HepG2 (cell line): ENCODE data around the gene EGLN1. TPM values are rescaled to one million over a fixed set of nuclear protein-coding genes. Genes with fewer than 3 reads are reported as not detected.

ENCODE experiments used
- HMGA1 ChIP-seq: sonication (generic); formaldehyde crosslinking; conservative IDR thresholded peaks from 2 replicates; pipeline ENCODE4 v1.4.0; 2020; ENCODE audit warnings: missing genetic modification reagents
- KLF13 ChIP-seq: sonication (generic); formaldehyde crosslinking; IDR thresholded peaks from 2 replicates; pipeline ENCODE4 v1.4.0; 2020; ENCODE audit warnings: mild to moderate bottlenecking, missing genetic modification reagents
- NR2F6 ChIP-seq, 2 experiments: IDR thresholded peaks; 2 replicates each; pipeline ENCODE4 v1.6.1; 2016; ENCODE audit warnings: antibody characterized with exemption in 1 of 2, mild to moderate bottlenecking in 1 of 2
- TSC22D2 ChIP-seq: sonication (generic); formaldehyde crosslinking; IDR thresholded peaks from 2 replicates; pipeline ENCODE4 v1.5.1; 2020; ENCODE audit warnings: missing genetic modification reagents, mild to moderate bottlenecking, borderline replicate concordance
- ZBTB20 ChIP-seq: sonication (generic); formaldehyde crosslinking; IDR thresholded peaks from 2 replicates; pipeline ENCODE4 v1.8.1; 2023; ENCODE audit warnings: missing genetic modification reagents, low read depth, mild to moderate bottlenecking, borderline replicate concordance
- ZNF224 ChIP-seq: sonication (generic); formaldehyde crosslinking; IDR thresholded peaks from 2 replicates; pipeline ENCODE4 v1.5.0; 2020; ENCODE audit warnings: mild to moderate bottlenecking, missing genetic modification reagents
- ZSCAN25 ChIP-seq: sonication (generic); formaldehyde crosslinking; IDR thresholded peaks from 2 replicates; pipeline ENCODE4 v1.8.0; 2022; ENCODE audit warnings: mild to moderate bottlenecking, missing genetic modification reagents
- polyA plus RNA-seq, 8 experiments: library from polyadenylated mRNA; depleted of rRNA in 3 of 8; stranded (reverse) in 7 of 8; unstranded in 1 of 8; fragments of >200 nt; fragmentation: Illumina TruSeq in 4 of 8; extraction: Trizol in 4 of 8; gene quantifications; 2 replicates each; pipeline versions ENCODE4 v1.2.1 to v1.2.3, GENCODE V29; 2011 to 2016; ENCODE audit warnings: low read depth in 4 of 8, missing spikeins in 1 of 8, mixed read lengths in 1 of 8; ENCODE audit not compliant: insufficient read depth in 1 of 8
- total RNA-seq, 5 experiments: library from RNA; depleted of rRNA; stranded (reverse); fragments of >200 nt; fragmentation: Illumina TruSeq; extraction: Trizol; gene quantifications; 2 replicates each; pipeline ENCODE4 v1.2.3, GENCODE V29; 2016; ENCODE audit warnings: low read depth in 1 of 5
- TF ChIP-seq, protein P1 (sequence below): sonication (generic); formaldehyde crosslinking; IDR thresholded peaks from 2 replicates; pipeline ENCODE4 v1.9.0; 2021; ENCODE audit warnings: missing genetic modification reagents, borderline replicate concordance
- TF ChIP-seq, protein P2 (sequence below): sonication (generic); formaldehyde crosslinking; IDR thresholded peaks from 2 replicates; pipeline ENCODE4 v1.8.1; 2023; ENCODE audit warnings: mild to moderate bottlenecking, missing genetic modification reagents, borderline replicate concordance
- TF ChIP-seq, protein P3 (sequence below): IDR thresholded peaks from 2 replicates; pipeline ENCODE4 v1.6.1; 2012; ENCODE audit warnings: low read length, improper control_type of control experiment
- TF ChIP-seq, protein P4 (sequence below): sonication (generic); formaldehyde crosslinking; IDR thresholded peaks from 2 replicates; pipeline ENCODE4 v1.4.0; 2020; ENCODE audit warnings: missing genetic modification reagents, borderline replicate concordance
- TF ChIP-seq, protein P5 (sequence below): sonication (generic); formaldehyde crosslinking; IDR thresholded peaks from 2 replicates; pipeline ENCODE4 v1.8.0; 2022; ENCODE audit warnings: missing genetic modification reagents, mild to moderate bottlenecking, borderline replicate concordance
- TF ChIP-seq, protein P6 (sequence below): IDR thresholded peaks from 2 replicates; pipeline ENCODE4 v1.6.1; 2016; ENCODE audit warnings: low read depth, missing genetic modification reagents, missing compliant biosample characterization

Gene EGLN1
- total and polyA plus RNA-seq, 2 of the 13 experiments (the other 11 are each of a cell fraction or from before 2014, with no cell fraction given): 34.4 to 44.1 TPM

DNA sequence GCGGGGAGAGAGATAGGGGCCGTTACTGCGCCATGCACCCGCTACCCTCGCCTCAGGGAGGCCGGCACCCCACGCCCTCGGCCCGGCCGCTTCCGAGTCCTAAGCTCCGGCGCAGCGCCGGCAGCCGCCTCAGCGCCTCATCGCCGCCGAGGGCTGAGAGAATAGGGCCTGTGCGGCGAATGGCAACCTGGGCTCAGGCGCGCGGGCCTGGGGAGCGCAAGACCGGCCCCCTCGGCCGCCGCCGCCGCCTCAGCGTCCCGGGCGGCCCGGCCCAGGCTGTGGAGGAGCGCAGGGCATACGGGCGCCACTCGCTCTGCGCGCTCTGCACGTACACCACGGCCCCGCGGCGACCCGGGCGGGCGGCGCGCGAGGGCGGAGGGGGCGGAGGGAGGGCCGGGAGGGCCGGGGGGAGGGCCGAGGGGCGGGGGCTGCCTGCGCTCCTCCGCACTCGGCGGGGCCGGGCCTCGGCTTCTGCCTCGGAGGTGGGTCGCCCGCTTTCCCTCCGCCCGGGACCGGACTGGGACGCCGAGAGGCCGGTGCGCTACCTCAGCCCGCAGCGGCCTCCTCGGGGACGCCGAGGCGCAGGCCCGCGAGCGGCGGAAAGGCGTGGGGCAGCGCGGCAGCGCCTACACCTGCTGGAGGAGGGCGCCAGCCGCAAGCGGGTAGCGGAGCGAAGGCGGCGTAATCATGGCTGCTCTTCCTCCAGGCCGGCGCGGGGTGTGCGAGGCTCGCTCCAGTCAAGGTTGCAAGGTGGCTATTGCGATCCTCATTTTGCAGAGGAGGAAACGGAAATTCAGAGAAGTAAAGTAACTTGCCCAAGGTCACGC is at the start of gene EGLN1 (continued):
- TF ChIP-seq, protein P1, sequence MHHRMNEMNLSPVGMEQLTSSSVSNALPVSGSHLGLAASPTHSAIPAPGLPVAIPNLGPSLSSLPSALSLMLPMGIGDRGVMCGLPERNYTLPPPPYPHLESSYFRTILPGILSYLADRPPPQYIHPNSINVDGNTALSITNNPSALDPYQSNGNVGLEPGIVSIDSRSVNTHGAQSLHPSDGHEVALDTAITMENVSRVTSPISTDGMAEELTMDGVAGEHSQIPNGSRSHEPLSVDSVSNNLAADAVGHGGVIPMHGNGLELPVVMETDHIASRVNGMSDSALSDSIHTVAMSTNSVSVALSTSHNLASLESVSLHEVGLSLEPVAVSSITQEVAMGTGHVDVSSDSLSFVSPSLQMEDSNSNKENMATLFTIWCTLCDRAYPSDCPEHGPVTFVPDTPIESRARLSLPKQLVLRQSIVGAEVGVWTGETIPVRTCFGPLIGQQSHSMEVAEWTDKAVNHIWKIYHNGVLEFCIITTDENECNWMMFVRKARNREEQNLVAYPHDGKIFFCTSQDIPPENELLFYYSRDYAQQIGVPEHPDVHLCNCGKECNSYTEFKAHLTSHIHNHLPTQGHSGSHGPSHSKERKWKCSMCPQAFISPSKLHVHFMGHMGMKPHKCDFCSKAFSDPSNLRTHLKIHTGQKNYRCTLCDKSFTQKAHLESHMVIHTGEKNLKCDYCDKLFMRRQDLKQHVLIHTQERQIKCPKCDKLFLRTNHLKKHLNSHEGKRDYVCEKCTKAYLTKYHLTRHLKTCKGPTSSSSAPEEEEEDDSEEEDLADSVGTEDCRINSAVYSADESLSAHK: no peak
- TF ChIP-seq, protein P2, sequence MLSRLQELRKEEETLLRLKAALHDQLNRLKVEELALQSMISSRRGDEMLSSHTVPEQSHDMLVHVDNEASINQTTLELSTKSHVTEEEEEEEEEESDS: 0 out of 2 replicates have a peak, but pooled peaks have one; percentile 45
- TF ChIP-seq ZBTB20 (CRISPR knock-in tag) (no peak), HMGA1 (CRISPR knock-in tag) (no peak), KLF13 (no peak), NR2F6 (IDR thresholded peaks at IDR 0.05) (no peak), NR2F6 (CRISPR knock-in tag; IDR thresholded peaks at IDR 0.05) (no peak), ZSCAN25 (CRISPR knock-in tag) (peak; percentile 72; the same call in 1 of the 2 replicates), TSC22D2 (CRISPR knock-in tag) (0 out of 2 replicates have a peak, but pooled peaks have one; percentile 39), ZNF224 (CRISPR knock-in tag) (no peak)
- TF ChIP-seq, protein P3, sequence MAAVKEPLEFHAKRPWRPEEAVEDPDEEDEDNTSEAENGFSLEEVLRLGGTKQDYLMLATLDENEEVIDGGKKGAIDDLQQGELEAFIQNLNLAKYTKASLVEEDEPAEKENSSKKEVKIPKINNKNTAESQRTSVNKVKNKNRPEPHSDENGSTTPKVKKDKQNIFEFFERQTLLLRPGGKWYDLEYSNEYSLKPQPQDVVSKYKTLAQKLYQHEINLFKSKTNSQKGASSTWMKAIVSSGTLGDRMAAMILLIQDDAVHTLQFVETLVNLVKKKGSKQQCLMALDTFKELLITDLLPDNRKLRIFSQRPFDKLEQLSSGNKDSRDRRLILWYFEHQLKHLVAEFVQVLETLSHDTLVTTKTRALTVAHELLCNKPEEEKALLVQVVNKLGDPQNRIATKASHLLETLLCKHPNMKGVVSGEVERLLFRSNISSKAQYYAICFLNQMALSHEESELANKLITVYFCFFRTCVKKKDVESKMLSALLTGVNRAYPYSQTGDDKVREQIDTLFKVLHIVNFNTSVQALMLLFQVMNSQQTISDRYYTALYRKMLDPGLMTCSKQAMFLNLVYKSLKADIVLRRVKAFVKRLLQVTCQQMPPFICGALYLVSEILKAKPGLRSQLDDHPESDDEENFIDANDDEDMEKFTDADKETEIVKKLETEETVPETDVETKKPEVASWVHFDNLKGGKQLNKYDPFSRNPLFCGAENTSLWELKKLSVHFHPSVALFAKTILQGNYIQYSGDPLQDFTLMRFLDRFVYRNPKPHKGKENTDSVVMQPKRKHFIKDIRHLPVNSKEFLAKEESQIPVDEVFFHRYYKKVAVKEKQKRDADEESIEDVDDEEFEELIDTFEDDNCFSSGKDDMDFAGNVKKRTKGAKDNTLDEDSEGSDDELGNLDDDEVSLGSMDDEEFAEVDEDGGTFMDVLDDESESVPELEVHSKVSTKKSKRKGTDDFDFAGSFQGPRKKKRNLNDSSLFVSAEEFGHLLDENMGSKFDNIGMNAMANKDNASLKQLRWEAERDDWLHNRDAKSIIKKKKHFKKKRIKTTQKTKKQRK: no peak
- TF ChIP-seq, protein P4, sequence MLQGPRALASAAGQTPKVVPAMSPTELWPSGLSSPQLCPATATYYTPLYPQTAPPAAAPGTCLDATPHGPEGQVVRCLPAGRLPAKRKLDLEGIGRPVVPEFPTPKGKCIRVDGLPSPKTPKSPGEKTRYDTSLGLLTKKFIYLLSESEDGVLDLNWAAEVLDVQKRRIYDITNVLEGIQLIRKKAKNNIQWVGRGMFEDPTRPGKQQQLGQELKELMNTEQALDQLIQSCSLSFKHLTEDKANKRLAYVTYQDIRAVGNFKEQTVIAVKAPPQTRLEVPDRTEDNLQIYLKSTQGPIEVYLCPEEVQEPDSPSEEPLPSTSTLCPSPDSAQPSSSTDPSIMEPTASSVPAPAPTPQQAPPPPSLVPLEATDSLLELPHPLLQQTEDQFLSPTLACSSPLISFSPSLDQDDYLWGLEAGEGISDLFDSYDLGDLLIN (CRISPR knock-in tag): no peak
- TF ChIP-seq, protein P5, sequence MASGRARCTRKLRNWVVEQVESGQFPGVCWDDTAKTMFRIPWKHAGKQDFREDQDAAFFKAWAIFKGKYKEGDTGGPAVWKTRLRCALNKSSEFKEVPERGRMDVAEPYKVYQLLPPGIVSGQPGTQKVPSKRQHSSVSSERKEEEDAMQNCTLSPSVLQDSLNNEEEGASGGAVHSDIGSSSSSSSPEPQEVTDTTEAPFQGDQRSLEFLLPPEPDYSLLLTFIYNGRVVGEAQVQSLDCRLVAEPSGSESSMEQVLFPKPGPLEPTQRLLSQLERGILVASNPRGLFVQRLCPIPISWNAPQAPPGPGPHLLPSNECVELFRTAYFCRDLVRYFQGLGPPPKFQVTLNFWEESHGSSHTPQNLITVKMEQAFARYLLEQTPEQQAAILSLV (CRISPR knock-in tag): peak; percentile 87
- TF ChIP-seq, protein P6, sequence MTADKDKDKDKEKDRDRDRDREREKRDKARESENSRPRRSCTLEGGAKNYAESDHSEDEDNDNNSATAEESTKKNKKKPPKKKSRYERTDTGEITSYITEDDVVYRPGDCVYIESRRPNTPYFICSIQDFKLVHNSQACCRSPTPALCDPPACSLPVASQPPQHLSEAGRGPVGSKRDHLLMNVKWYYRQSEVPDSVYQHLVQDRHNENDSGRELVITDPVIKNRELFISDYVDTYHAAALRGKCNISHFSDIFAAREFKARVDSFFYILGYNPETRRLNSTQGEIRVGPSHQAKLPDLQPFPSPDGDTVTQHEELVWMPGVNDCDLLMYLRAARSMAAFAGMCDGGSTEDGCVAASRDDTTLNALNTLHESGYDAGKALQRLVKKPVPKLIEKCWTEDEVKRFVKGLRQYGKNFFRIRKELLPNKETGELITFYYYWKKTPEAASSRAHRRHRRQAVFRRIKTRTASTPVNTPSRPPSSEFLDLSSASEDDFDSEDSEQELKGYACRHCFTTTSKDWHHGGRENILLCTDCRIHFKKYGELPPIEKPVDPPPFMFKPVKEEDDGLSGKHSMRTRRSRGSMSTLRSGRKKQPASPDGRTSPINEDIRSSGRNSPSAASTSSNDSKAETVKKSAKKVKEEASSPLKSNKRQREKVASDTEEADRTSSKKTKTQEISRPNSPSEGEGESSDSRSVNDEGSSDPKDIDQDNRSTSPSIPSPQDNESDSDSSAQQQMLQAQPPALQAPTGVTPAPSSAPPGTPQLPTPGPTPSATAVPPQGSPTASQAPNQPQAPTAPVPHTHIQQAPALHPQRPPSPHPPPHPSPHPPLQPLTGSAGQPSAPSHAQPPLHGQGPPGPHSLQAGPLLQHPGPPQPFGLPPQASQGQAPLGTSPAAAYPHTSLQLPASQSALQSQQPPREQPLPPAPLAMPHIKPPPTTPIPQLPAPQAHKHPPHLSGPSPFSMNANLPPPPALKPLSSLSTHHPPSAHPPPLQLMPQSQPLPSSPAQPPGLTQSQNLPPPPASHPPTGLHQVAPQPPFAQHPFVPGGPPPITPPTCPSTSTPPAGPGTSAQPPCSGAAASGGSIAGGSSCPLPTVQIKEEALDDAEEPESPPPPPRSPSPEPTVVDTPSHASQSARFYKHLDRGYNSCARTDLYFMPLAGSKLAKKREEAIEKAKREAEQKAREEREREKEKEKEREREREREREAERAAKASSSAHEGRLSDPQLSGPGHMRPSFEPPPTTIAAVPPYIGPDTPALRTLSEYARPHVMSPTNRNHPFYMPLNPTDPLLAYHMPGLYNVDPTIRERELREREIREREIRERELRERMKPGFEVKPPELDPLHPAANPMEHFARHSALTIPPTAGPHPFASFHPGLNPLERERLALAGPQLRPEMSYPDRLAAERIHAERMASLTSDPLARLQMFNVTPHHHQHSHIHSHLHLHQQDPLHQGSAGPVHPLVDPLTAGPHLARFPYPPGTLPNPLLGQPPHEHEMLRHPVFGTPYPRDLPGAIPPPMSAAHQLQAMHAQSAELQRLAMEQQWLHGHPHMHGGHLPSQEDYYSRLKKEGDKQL: no peak
